ENCODE measurements around the gene NOPCHAP1. TPM values are rescaled to one million over a fixed set of nuclear protein-coding genes. Genes with fewer than 3 reads are reported as not detected.

The NOPCHAP1 gene
- total and polyA plus RNA-seq, 10 of the 15 experiments (the other 5 are each of a cell fraction or from before 2014, with no cell fraction given), result 28.0 to 115 (median 40.9) TPM

DNA sequence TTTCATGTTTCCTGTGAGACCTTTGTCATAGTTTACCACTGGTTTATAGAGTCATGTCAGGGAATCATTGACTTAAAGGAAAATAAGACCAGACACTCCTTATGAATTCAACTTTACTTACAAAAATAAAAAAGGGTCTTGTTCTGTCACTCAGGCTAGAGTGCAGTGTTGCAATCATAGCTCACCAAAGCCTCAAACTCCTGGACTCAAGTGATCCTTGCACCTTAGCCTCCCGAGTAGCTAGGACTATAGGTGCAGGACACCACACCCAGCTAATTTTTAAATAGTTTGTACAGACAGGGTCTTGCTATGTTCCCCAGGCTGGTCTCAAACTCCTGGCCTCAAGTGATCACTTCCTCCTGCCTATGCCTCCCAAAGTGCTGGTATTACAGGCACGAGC is 47.0 kb upstream of the NOPCHAP1 start (continued):
- TF ChIP-seq ATF7 (IDR thresholded peaks at IDR 0.05; ENCODE audit: low read depth) (no peak), RCOR1 (conservative IDR thresholded peaks at IDR 0.05; ENCODE audit: low read depth, low read length) (no peak), SIX5 (IDR thresholded peaks at IDR 0.05; ENCODE audit: low read depth, low read length, severe bottlenecking) (no peak)
- TF ChIP-seq, protein P1, sequence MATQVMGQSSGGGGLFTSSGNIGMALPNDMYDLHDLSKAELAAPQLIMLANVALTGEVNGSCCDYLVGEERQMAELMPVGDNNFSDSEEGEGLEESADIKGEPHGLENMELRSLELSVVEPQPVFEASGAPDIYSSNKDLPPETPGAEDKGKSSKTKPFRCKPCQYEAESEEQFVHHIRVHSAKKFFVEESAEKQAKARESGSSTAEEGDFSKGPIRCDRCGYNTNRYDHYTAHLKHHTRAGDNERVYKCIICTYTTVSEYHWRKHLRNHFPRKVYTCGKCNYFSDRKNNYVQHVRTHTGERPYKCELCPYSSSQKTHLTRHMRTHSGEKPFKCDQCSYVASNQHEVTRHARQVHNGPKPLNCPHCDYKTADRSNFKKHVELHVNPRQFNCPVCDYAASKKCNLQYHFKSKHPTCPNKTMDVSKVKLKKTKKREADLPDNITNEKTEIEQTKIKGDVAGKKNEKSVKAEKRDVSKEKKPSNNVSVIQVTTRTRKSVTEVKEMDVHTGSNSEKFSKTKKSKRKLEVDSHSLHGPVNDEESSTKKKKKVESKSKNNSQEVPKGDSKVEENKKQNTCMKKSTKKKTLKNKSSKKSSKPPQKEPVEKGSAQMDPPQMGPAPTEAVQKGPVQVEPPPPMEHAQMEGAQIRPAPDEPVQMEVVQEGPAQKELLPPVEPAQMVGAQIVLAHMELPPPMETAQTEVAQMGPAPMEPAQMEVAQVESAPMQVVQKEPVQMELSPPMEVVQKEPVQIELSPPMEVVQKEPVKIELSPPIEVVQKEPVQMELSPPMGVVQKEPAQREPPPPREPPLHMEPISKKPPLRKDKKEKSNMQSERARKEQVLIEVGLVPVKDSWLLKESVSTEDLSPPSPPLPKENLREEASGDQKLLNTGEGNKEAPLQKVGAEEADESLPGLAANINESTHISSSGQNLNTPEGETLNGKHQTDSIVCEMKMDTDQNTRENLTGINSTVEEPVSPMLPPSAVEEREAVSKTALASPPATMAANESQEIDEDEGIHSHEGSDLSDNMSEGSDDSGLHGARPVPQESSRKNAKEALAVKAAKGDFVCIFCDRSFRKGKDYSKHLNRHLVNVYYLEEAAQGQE (IDR thresholded peaks at IDR 0.05; ENCODE audit: low read depth, low read length), result no peak

DNA sequence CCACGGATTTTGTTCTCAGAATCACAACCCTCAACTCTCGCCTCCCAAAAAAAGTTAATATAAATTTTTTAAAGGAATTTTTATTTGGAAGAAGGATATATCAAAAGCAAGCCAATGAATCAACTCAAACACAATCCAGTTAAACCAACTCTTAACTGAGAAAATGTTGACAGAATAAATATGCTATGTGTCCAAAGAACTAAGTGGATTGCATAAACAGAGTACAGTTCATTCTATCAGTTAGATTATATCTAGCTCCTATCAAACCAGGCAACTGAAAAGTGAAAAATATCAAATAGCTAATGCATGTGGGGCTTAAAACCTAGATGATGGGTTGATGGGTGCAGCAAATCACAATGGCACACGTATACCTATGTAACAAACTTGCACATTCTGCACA is 44.7 kb upstream of the NOPCHAP1 start:
- BruUV-seq (replicated peaks), result no TSS peak
- POLR2A ChIA-PET, result interaction anchor here (0.6 to 1.0 kb wide), 3 partner anchors 10 to 34 kb away, joined by 4 to 6 read pairs (median 4); no protein-coding TSS in a partner anchor
- TF ChIP-seq SREBF1 (IDR thresholded peaks at IDR 0.05; ENCODE audit: low read length) (no peak), MEF2A (IDR thresholded peaks at IDR 0.05; ENCODE audit: insufficient read depth, low read depth, low read length) (no peak), POU2F2 (IDR thresholded peaks at IDR 0.05; ENCODE audit: borderline replicate concordance, low read depth, low read length) (no peak), CREB1 (IDR thresholded peaks at IDR 0.05; ENCODE audit: low read depth) (no peak), NR2C1 (IDR thresholded peaks at IDR 0.05) (no peak), PAX5 (IDR thresholded peaks at IDR 0.05; ENCODE audit: borderline replicate concordance, low read depth, low read length) (no peak), PAX8 (IDR thresholded peaks at IDR 0.05) (no peak), CBFB (IDR thresholded peaks at IDR 0.05; ENCODE audit: low read depth) (no peak), NR2C2 (IDR thresholded peaks at IDR 0.05; ENCODE audit: borderline replicate concordance, control insufficient read depth, insufficient read length, low read depth) (no peak), CHD2 (IDR thresholded peaks at IDR 0.05; ENCODE audit: borderline replicate concordance, low read depth, low read length) (no peak), STAT1 (conservative IDR thresholded peaks at IDR 0.05) (no peak), SRF (IDR thresholded peaks at IDR 0.05; ENCODE audit: low read depth in 2 of 2, low read length in 2 of 2) (no peak)

More for the DNA sequence above, 44.7 kb upstream of the NOPCHAP1 start:
- in situ Hi-C loops (cut with MboI), result no loop called here
- Histone ChIP-seq H3K27me3 (replicated peaks in 1 of 2; ENCODE audit: control insufficient read depth in 2 of 2, insufficient read depth in 2 of 2, low read length in 1 of 2) (no peaks in the 10 kb centered on the region), H4K20me1 (ENCODE audit: control insufficient read depth, insufficient read depth) (no peaks in the 10 kb centered on the region), H3K4me3 (no peak overlapping the region), H3K4me1 (ENCODE audit: control insufficient read depth, insufficient read depth, low read length) (no peaks in the 10 kb centered on the region), H3K9me3 (replicated peaks; ENCODE audit: control insufficient read depth, insufficient read depth, low read length) (no peaks in the 10 kb centered on the region; the same call in 2 of the 3 replicates), H3K27ac (ENCODE audit: control insufficient read depth, insufficient read depth) (no peak overlapping the region), H3K36me3 (ENCODE audit: control insufficient read depth in 2 of 2, insufficient read depth in 2 of 2, low read length in 1 of 2) (no peaks in the 10 kb centered on the region), H3K79me2 (ENCODE audit: control insufficient read depth, insufficient read depth, low read length) (no peaks in the 10 kb centered on the region), H2AFZ (ENCODE audit: control insufficient read depth, low read depth, low read length) (no peak overlapping the region), H3K4me2 (ENCODE audit: control insufficient read depth, insufficient read depth) (no peak overlapping the region), H3K9ac (ENCODE audit: control insufficient read depth, insufficient read depth, low read length) (no peak overlapping the region)
- WGBS (ENCODE audit: insufficient coverage, insufficient replicate concordance, low lambda C conversion rate, missing lambda C conversion rate), result 95% methylated on average over 3 of the region's 3 CpGs
- ChIA-PET RAD21 (ENCODE audit: unreplicated experiment) (no interaction called here), CTCF (interaction anchor here (1.0 to 1.1 kb wide), 2 partner anchors 10 to 21 kb away, joined by 3 to 4 read pairs; no protein-coding TSS in a partner anchor), SMC1A (ENCODE audit: uncharacterized antibody, unreplicated experiment) (interaction anchor here (1.4 to 2.1 kb wide), 2 partner anchors 12 to 26 kb away, joined by 4 to 7 read pairs; no protein-coding TSS in a partner anchor)
- intact Hi-C loops (cut with micrococcal nuclease; ENCODE audit: unreplicated experiment), result no loop called here
- no peak for DNase-seq (ENCODE audit: low read depth, low spot score)
- no peak for FAIRE-seq
- no peak for ATAC-seq
